ENCODE data around the gene ETNPPL.

DNA sequence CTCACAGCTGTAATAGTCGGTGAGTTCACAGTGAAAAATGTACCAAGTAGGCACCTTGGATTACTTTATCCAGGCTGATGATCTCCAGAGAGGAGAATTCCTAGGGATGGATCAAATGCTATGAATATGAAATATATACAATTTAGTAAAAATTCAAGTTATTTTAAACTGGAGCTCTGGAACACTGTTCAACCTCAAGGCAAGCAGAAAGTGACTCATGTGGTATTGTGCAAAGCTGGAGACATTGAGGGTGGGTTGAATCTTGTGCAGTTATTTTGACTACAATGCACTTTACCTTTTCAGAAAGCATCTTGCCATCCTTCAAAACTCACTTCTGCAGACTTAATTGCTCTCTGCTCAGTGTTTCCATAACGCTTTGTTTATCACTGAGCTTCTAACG is 69.0 kb downstream of the ETNPPL start:
- TF ChIP-seq POLR2A (IDR thresholded peaks at IDR 0.05; ENCODE audit: low read length) (no peak), GATA1 (IDR thresholded peaks at IDR 0.05; ENCODE audit: low read depth, low read length) (no peak)
